GM11168 (cell line): ENCODE measurements around the gene LRRC31.

ENCODE experiments used
- in situ Hi-C: fragments of 300-500 bp; cut with MboI; formaldehyde crosslinking; loops from one replicate; pipeline ENCODE4 v1.12.0; 2022; ENCODE audit warnings: low sequenced_read_pairs; ENCODE audit not compliant: unreplicated experiment

LRRC31 gene

GRCh38 chr3:169818316-169818715 is 51.4 kb downstream of the LRRC31 start:
- in situ Hi-C loops: no loop called here

GRCh38 chr3:169815590-169816150 is 54.1 kb downstream of the LRRC31 start:
- in situ Hi-C loops: no loop called here

GRCh38 chr3:169813757-169814517 is 55.8 kb downstream of the LRRC31 start:
- in situ Hi-C loops: no loop called here

- in situ Hi-C loops: no loop called here
These were observed 56.5 kb downstream of the LRRC31 start for GRCh38 chr3:169813278-169813677.

- in situ Hi-C loops: no loop called here
These were observed 57.2 kb downstream of the LRRC31 start, which contains the start of the genes LRRC34 and LRRIQ4 for GRCh38 chr3:169812332-169813235. TSS of gene LRRC34 (minus strand) at chr3:169812904. CDS start at chr3:169812548, 356 bp downstream. TSS of gene LRRIQ4 (plus strand) at chr3:169812870. CDS start at chr3:169821922, 9,052 bp downstream.

GRCh38 chr3:169811631-169812331 is 58.0 kb downstream of the LRRC31 start:
- in situ Hi-C loops: no loop called here

GRCh38 chr3:169809230-169809795 is 60.4 kb downstream of the LRRC31 start:
- in situ Hi-C loops: no loop called here

GRCh38 chr3:169804681-169805080 is 65.1 kb downstream of the LRRC31 start:
- in situ Hi-C loops: no loop called here

GRCh38 chr3:169792359-169792758 is 77.4 kb downstream of the LRRC31 start:
- in situ Hi-C loops: no loop called here

- in situ Hi-C loops: no loop called here
These were observed 78.9 kb downstream of the LRRC31 start for GRCh38 chr3:169790687-169791429.

- in situ Hi-C loops: no loop called here
These were observed 79.5 kb downstream of the LRRC31 start for GRCh38 chr3:169790219-169790618.
